Subcutaneous preadipocyte (primary cell): ENCODE results near the gene CCDC185. TPM values are rescaled to one million over a fixed set of nuclear protein-coding genes. Genes with fewer than 3 reads are reported as not detected.

Experiments
- small RNA-seq: library from RNA; depleted of rRNA; stranded (forward); fragments of <200 nt; gene quantifications from one replicate; pipeline ENCODE3, GENCODE V24; 2012
- total RNA-seq: library from RNA; depleted of rRNA; stranded (reverse); fragments of >200 nt; gene quantifications from 2 replicates; pipeline ENCODE4 v1.2.3, GENCODE V29; 2012

Gene CCDC185
- not detected in 2 replicates for total RNA-seq

GRCh38 chr1:223393275-223394214 is at the start of gene CCDC185:
CCDC185 (plus strand) TSS chr1:223393415; CDS start chr1:223393476, 61 bp downstream.

GRCh38 chr1:223363856-223364684 is 29.1 kb upstream of the CCDC185 start, which contains the start of gene SUSD4:
SUSD4 (minus strand) TSS chr1:223364176; CDS start chr1:223363425, 751 bp downstream.

Small RNA genes lying within 50 kb of the gene (small RNA-seq; reads per million reads assigned to genes)
- not detected for gene RNU4-57P

Other genes with a start within 250 kb of the CCDC185 start
- not detected in 2 replicates for gene SUSD4, start 29.2 kb upstream of the CCDC185 start, total RNA-seq